ENCODE data around the gene NONO.
"Not testable (repeated sequence)": the region's sequence is repeated elsewhere in the genome, so short reads cannot be mapped to it uniquely, and the experiment has no call there.

NONO gene

DNA sequence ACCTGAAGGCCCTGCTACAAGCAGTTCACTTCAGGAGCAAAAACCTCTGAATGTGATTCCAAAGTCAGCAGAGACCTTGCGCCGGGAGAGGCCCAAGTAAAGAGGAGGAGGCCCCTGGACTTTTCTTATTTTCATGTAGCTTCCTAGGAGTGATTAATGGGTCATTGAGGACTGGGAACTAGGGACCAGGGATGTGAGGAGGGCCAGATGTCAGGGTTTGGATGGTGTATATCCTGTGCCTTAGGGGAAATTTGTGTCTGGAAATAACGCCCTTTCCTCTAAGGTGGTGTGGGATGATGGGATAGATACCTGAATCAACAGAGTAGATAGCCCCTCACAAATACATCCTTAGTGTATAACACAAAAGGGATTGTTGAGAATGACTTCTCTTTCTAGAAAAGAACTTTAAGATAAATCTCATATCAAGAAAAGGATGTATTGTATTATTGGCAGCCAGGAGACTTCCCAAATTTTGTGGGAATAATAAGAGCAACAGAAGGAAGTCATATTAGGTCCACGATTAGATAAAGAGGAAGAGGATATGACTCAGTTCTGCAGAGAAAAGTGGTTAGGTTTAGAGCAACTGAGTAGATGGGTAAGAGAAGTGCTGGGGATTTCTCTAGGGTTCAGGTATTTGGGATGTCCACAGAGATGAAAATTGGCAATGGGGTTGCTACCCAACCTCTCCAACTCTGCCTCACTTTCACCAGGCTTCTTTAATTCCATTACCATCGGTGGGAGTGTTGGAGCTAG is 19.2 kb downstream of the NONO start:
- DNase-seq (ENCODE audit: low read depth) = no peak
- H3K4me3 ChIP-seq (ENCODE audit: low read depth, low read length) = no peak overlapping the region
- TF ChIP-seq, protein P1, sequence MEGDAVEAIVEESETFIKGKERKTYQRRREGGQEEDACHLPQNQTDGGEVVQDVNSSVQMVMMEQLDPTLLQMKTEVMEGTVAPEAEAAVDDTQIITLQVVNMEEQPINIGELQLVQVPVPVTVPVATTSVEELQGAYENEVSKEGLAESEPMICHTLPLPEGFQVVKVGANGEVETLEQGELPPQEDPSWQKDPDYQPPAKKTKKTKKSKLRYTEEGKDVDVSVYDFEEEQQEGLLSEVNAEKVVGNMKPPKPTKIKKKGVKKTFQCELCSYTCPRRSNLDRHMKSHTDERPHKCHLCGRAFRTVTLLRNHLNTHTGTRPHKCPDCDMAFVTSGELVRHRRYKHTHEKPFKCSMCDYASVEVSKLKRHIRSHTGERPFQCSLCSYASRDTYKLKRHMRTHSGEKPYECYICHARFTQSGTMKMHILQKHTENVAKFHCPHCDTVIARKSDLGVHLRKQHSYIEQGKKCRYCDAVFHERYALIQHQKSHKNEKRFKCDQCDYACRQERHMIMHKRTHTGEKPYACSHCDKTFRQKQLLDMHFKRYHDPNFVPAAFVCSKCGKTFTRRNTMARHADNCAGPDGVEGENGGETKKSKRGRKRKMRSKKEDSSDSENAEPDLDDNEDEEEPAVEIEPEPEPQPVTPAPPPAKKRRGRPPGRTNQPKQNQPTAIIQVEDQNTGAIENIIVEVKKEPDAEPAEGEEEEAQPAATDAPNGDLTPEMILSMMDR (conservative IDR thresholded peaks at IDR 0.05; ENCODE audit: low read depth, low read length) = no peak

DNA sequence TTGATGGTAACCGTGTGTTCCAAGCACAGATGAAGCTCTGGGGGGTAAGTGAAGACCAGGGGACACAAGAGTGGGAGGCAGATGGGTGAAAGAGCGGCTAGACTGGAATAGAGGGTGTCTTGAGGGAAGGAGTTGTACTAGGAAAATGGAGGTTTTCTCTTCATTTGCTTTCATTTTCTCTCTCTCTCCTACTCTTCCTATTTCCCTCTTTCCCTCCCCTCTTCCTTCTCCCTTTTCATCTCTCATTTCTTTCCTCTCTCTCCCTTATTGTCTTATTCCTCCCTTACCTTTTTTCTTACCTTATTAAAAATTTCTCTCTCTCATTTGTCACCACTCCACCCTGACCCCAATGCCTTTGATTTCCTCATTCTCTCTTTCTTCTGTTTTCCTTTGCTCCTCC is 21.1 kb downstream of the NONO start:
- H3K4me3 ChIP-seq (ENCODE audit: low read depth, low read length) = no peak overlapping the region
- TF ChIP-seq, protein P1 (conservative IDR thresholded peaks at IDR 0.05; ENCODE audit: low read depth, low read length) = no peak
- no peak for DNase-seq (ENCODE audit: low read depth)

DNA sequence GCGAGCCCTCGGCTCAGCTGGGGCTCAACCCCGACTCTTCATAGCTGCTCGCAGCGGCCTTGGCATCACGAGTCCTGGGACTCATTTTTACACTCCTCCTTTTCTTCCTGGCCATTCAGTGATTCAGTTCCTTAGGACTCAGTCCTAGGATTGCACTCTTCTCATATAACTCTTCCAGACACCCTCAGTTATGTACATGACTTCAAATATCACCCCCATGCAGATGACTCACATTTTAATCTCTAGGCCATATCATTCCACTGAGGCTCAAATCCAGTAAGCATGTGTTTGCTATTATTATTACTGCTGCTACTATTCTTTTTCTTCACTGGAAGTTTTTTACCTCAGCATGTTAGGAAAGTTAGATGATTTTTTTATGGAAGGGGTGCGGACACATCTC is 32.5 kb downstream of the NONO start:
- TF ChIP-seq, protein P1 (conservative IDR thresholded peaks at IDR 0.05; ENCODE audit: low read depth, low read length) = no peak
- DNase-seq (ENCODE audit: low read depth) = peak; percentile 67
- no peak overlapping the region for H3K4me3 ChIP-seq (ENCODE audit: low read depth, low read length)

DNA sequence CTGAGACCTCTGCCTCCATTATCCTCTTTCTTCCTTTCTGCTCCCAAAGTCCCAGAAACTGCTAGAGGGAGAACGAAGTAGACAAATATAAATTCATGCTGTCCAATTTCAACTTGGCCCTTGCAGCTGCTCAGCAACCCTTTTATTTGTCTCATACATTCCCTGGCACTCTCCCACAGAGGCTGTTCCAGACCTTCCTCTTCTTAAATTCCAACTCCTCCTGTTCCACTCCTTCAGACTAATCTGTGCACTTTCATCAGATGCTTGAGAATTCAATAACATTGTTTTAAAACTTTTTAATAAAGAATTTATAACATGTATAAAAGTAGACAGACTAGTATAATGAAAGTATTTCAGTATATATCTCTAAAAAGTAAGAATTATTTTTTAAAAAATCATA is 33.5 kb downstream of the NONO start:
- H3K4me3 ChIP-seq (ENCODE audit: low read depth, low read length) = not testable (repeated sequence)
- peak; percentile 16 for DNase-seq (ENCODE audit: low read depth)

DNA sequence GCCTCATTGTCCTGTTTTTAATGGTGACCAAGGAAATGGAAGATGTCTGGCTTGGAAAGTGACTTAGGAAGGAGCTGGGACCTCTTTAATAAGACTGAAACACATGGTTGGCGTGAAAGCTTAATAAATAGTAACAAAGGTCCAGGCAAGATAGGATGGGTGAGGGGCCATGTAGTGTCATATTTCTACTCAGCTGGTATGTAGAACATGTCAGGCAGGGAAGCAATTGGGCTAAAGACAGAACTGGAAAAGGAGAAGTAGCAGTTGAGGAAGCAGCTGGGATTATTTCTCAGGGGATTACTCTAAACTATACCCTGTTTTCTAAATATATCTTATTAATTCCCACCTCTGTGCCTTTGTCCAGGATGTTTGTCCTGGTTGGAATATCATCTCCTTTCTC is 36.7 kb downstream of the NONO start:
- no peak for DNase-seq (ENCODE audit: low read depth)
- no peak overlapping the region for H3K4me3 ChIP-seq (ENCODE audit: low read depth, low read length)
- TF ChIP-seq, protein P1 (conservative IDR thresholded peaks at IDR 0.05; ENCODE audit: low read depth, low read length) = no peak

DNA sequence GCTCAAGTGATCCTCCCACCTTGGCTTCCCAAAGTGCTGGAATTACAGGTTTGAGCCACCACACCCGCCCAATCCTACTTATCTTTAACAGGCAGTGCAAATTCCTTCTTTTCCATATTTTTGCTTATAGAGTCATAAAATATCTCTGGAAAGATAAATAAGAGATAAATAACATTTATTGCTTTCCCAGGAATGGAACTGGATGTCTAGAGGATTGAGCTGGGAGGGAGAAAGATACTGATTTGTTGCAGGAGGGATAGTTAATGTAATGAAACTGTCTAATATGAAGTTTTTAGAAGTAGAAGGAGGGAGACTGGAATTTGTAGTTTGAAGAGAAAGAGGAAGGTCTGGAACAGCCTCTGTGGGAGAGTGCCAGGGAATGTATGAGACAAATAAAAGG is 38.3 kb downstream of the NONO start:
- no peak for DNase-seq (ENCODE audit: low read depth)
- TF ChIP-seq, protein P1 (conservative IDR thresholded peaks at IDR 0.05; ENCODE audit: low read depth, low read length) = no peak
- no peak overlapping the region for H3K4me3 ChIP-seq (ENCODE audit: low read depth, low read length)

DNA sequence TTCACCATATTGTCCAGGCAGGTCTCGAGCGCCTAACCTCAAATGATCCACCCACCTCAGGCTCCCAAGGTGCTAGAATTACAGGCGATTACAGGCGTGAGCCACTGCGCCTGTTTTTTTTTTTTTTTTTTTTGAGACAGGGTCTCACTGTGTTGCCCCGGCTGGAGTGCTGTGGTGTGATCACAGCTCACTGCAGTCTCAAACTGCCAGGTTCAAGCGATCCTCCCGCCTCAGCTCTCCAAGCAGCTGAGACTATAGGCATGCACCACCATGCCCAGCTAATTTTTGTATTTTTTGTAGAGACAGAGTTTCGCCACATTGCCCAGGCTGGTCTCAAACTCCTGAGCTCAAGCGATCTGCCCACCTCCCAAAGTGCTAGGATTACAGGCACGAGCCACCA is 41.0 kb downstream of the NONO start:
- not testable (repeated sequence) for H3K4me3 ChIP-seq (ENCODE audit: low read depth, low read length); DNase-seq (ENCODE audit: low read depth)

DNA sequence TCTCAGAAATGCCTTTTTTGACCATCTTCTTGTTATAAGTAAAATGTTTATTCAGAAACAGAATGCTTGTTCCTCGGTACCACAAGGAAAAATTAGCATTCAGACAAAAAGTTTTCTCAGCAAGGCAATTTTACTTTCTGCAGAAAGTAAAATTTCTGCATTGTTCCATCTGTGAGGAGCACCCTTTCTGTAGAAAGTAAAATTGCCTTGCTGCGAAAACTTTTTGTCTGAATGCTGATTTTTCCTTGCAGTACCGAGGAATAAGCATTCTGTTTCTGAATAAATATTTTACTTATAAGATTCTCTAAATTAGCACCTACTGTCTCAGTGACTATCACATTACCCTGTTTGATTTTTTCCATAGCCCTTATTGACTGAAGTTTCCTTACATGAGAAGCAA is 43.0 kb downstream of the NONO start:
- DNase-seq (ENCODE audit: low read depth) = no peak
- TF ChIP-seq, protein P1 (conservative IDR thresholded peaks at IDR 0.05; ENCODE audit: low read depth, low read length) = no peak
- no peak overlapping the region for H3K4me3 ChIP-seq (ENCODE audit: low read depth, low read length)

DNA sequence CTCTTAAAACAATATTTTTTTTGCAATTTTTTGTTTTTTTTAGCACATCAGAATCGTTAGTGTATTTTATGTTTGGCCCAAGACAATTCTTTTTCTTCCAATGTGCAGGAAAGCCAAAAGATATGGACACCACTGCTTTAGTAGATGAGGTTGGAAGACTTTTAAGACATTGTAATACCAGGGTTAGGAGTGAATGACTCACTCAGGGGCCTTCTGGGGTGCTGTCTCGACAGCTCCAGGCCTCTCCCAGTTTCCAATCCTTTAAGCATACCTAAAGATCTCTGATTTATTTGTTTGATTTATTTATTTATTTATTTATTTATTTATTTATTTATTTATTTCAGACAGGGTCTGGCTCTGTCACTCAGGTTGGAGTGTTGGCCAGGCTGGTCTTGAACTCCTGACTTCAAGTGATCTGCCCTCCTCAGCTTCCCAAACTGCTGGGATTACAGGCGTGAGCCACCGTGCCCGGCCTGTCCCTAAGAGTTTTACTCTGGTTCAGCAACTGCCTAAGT is 65.8 kb downstream of the NONO start:
- peak; percentile 33 for DNase-seq (ENCODE audit: low read depth)
- H3K4me3 ChIP-seq (ENCODE audit: low read depth, low read length) = not testable (repeated sequence)

DNA sequence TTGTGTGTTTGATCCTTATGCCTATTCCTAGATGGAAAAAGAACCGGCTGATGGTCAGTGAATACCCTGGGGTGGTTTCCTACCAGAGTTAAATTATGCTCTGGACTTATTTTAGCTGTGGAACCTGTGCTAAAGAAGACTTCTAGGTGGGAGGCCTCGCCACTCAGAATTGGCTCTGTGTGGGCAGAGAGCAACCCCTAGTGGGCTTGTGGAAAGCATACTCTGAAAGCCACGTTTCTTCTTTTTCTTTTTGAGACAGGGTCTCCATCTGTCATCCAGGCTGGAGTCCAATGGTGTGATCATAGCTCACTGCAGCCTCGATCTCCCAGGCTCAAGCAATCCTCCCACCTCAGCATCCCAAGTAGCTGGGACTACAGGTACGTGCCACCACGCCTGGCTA is 66.4 kb downstream of the NONO start:
- not testable (repeated sequence) for DNase-seq (ENCODE audit: low read depth); H3K4me3 ChIP-seq (ENCODE audit: low read depth, low read length)

Data from choroid plexus epithelial cell (primary cell).